BLaER1 (cell line): ENCODE data around the gene COL4A3.

Experiments used
- H3K27ac ChIP-seq: shearing (Covaris generic); formaldehyde crosslinking; 2 replicates; pipeline ENCODE4 v1.8.1; 2022
- H3K27me3 ChIP-seq: shearing (Covaris generic); formaldehyde crosslinking; 2 replicates; pipeline ENCODE4 v1.8.1; 2022
- H3K36me3 ChIP-seq: shearing (Covaris generic); formaldehyde crosslinking; 2 replicates; pipeline ENCODE4 v1.8.1; 2022
- H3K4me1 ChIP-seq: shearing (Covaris generic); formaldehyde crosslinking; 2 replicates; pipeline ENCODE4 v1.8.1; 2022
- H3K4me2 ChIP-seq: shearing (Covaris generic); formaldehyde crosslinking; 2 replicates; pipeline ENCODE4 v1.8.1; 2022
- H3K4me3 ChIP-seq: shearing (Covaris generic); formaldehyde crosslinking; 2 replicates; pipeline ENCODE4 v1.8.1; 2022
- H3K9ac ChIP-seq: shearing (Covaris generic); formaldehyde crosslinking; 2 replicates; pipeline ENCODE4 v1.8.1; 2022
- H3K9me3 ChIP-seq: shearing (Covaris generic); formaldehyde crosslinking; 2 replicates; pipeline ENCODE4 v1.8.1; 2022
- H4K20me1 ChIP-seq: shearing (Covaris generic); formaldehyde crosslinking; 2 replicates; pipeline ENCODE4 v1.8.1; 2022
- Cebpa-rat ChIP-seq: shearing (Covaris generic); IDR thresholded peaks from 2 replicates; pipeline ENCODE4 v1.8.1; 2022

COL4A3 gene

DNA sequence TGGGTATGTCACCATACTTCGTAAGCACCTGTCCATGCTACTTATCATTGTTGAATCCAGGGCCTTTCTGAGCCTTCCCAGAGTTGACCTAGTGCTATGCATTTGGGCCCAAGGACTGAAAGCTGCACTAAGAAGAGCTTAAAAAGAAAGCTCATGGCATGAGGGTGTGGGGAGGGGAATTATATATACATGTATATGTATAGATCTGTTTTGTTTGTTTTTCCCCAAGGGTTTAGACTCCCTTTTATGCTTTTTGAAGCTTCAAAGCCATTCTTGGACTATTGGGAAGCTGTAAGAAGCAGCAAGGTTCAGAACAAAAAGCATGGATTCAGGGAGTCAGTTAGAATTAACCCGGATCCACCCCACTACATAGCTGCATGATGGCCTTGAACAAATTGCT lies 183.9 kb downstream of the COL4A3 start:
- no peaks in the 10 kb centered on the region for H3K4me1 ChIP-seq
- no peak overlapping the region for H3K9ac ChIP-seq
- peaks cover 61% of the 10 kb centered on the region for H3K36me3 ChIP-seq
- H3K4me3 ChIP-seq = no peak overlapping the region
- no peaks in the 10 kb centered on the region for H4K20me1 ChIP-seq
- no peak for TF ChIP-seq Cebpa-rat
- H3K27ac ChIP-seq = no peak overlapping the region
- no peak overlapping the region for H3K4me2 ChIP-seq
- no peaks in the 10 kb centered on the region for H3K27me3 ChIP-seq
- H3K9me3 ChIP-seq = no peaks in the 10 kb centered on the region

DNA sequence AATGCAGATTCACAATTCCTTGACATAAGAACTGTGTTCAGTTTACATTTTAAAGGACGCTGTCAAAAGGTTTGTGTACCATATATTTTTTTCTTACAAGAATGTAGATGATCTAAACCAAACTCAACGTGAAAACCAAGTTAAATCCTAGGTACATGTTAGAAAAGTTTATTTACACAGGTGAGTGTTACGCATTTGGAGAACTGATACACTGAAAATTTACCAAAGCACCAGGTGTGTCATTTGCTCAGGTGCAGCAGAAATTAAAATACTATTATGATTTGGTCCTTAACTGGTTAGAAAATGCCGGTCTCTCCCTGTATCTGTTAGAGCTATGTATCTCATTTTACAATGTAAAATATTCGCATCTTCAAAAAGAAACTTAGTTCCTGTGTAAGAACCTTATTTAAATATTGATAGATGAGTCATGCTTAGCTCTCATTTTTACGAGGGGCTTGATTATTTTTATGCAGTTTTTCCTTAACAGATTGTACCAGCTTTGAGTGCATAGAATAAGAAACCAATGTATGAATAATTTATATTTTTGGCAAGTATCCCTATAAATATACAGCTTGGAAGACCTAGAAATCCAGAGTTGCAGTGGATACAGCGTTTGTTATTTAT lies 185.7 kb downstream of the COL4A3 start:
- Histone ChIP-seq H3K4me3 (no peak overlapping the region), H3K9me3 (no peaks in the 10 kb centered on the region), H4K20me1 (no peaks in the 10 kb centered on the region), H3K27me3 (no peaks in the 10 kb centered on the region), H3K4me1 (no peaks in the 10 kb centered on the region), H3K36me3 (peaks cover 60% of the 10 kb centered on the region), H3K9ac (no peak overlapping the region), H3K4me2 (no peak overlapping the region), H3K27ac (no peak overlapping the region)
- no peak for TF ChIP-seq Cebpa-rat

DNA sequence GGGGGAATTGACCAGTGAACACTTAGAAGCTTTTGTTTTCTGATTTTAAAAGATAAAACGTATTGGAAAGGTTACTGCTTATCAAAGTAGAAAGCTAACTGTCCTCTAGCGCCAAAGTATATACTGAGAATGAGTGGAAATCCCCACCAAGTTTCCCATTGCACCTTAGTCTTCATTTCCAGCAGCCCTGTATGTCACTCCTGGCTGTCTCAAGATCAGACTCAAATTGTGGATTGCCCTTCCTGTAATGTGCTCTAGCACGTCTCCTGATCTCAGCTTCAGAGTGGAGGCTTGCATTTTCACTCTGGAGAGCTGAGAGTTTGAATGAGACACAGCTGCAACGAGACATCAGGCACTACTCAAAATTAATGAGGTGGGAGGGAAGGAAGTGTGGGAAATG lies 187.2 kb downstream of the COL4A3 start:
- no peaks in the 10 kb centered on the region for H3K27me3 ChIP-seq
- H3K27ac ChIP-seq = no peak overlapping the region

DNA sequence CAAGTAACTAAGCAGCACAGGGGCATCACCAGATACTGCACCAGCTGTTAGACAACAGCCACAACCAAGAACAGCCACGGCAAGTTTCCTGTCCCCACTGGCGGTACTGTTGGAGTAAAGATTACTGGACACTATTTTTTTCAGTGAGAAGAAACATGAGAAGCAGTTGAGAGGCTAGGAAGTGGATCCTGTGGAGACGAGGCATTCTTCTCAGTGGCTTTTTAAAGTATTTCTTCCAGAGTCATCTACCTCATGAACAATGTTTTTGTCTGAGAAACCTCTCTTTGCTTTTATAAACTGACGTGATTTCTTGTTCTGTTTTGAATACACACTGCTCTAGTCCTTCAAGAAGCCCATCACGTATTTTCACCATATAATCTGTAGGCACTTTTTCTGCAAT lies 195.9 kb downstream of the COL4A3 start:
- H3K27ac ChIP-seq = no peak overlapping the region
- H3K4me3 ChIP-seq = no peak overlapping the region
- no peaks in the 10 kb centered on the region for H3K27me3 ChIP-seq
- H3K9me3 ChIP-seq = no peaks in the 10 kb centered on the region
- no peak for TF ChIP-seq Cebpa-rat
- no peaks in the 10 kb centered on the region for H4K20me1 ChIP-seq
- peaks cover 57% of the 10 kb centered on the region for H3K36me3 ChIP-seq
- no peak overlapping the region for H3K9ac ChIP-seq
- H3K4me2 ChIP-seq = no peak overlapping the region
- H3K4me1 ChIP-seq = peaks cover 15% of the 10 kb centered on the region

More for the DNA sequence above, 187.2 kb downstream of the COL4A3 start:
- H3K4me2 ChIP-seq = no peak overlapping the region
- no peaks in the 10 kb centered on the region for H3K4me1 ChIP-seq
- H3K9me3 ChIP-seq = no peaks in the 10 kb centered on the region
- peaks cover 63% of the 10 kb centered on the region for H3K36me3 ChIP-seq
- TF ChIP-seq Cebpa-rat = no peak
- H3K9ac ChIP-seq = no peak overlapping the region
- H3K4me3 ChIP-seq = no peak overlapping the region
- no peaks in the 10 kb centered on the region for H4K20me1 ChIP-seq

DNA sequence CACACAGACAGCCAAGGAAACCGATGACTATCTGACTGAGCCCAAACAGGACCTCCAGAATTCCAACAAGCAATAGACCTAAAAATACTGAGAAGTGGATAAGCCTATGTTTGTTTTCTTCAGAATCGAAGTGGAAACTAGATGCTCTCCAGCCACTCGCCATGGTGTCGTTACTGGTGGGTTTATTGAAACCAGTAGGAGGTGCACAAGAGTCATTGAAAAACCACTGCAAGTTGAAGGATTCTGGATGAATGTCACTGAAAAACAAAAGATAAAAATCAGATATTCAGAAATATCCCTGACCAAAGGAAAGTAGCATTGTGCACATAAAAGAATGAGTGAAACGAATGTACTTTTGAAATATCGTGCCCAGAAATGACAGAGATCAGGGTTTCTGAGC lies 199.3 kb downstream of the COL4A3 start:
- peaks cover 23% of the 10 kb centered on the region for H3K36me3 ChIP-seq
- no peaks in the 10 kb centered on the region for H4K20me1 ChIP-seq
- H3K4me1 ChIP-seq = peaks cover 15% of the 10 kb centered on the region
- H3K27ac ChIP-seq = no peak overlapping the region
- H3K4me3 ChIP-seq = no peak overlapping the region
- H3K9me3 ChIP-seq = no peaks in the 10 kb centered on the region
- TF ChIP-seq Cebpa-rat = no peak
- no peaks in the 10 kb centered on the region for H3K27me3 ChIP-seq
- H3K9ac ChIP-seq = no peak overlapping the region
- H3K4me2 ChIP-seq = peak overlapping the region; percentile 47; the same call in 1 of the 2 replicates
